ENCODE data around the gene NR2F6.

Gene NR2F6

GRCh38 chr19:17263712-17264640, 18.3 kb upstream of the NR2F6 start:
- no peak for DNase-seq

- DNase-seq: no peak
Measured at GRCh38 chr19:17262557-17262956, 16.8 kb upstream of the NR2F6 start.

- peak; percentile 92 for DNase-seq
Measured at GRCh38 chr19:17260842-17261325, 15.2 kb upstream of the NR2F6 start.

GRCh38 chr19:17259934-17260333, 14.2 kb upstream of the NR2F6 start:
- no peak for DNase-seq

- DNase-seq: no peak
Measured at GRCh38 chr19:17259118-17259780, 13.5 kb upstream of the NR2F6 start.

GRCh38 chr19:17256130-17256529, 10.4 kb upstream of the NR2F6 start:
- no peak for DNase-seq

GRCh38 chr19:17255150-17255621, 9.5 kb upstream of the NR2F6 start:
- no peak for DNase-seq

- no peak for DNase-seq
Measured at GRCh38 chr19:17254636-17255035, 8.9 kb upstream of the NR2F6 start.

- DNase-seq: no peak
Measured at GRCh38 chr19:17249887-17250548, 4.3 kb upstream of the NR2F6 start.

GRCh38 chr19:17248011-17248776, 2.5 kb upstream of the NR2F6 start:
- no peak for DNase-seq

- no peak for DNase-seq
Measured at GRCh38 chr19:17246681-17247425, 1.1 kb upstream of the NR2F6 start.

GRCh38 chr19:17244618-17245534, 843 bp downstream of the NR2F6 start:
- no peak for DNase-seq

- DNase-seq: no peak
Measured at GRCh38 chr19:17243830-17244617, 1.7 kb downstream of the NR2F6 start.

- no peak for DNase-seq
Measured at GRCh38 chr19:17243211-17243829, 2.4 kb downstream of the NR2F6 start.

- DNase-seq: no peak
Measured at GRCh38 chr19:17242431-17243208, 3.1 kb downstream of the NR2F6 start.

- no peak for DNase-seq
Measured at GRCh38 chr19:17240826-17241399, 4.8 kb downstream of the NR2F6 start.

GRCh38 chr19:17240062-17240752, 5.5 kb downstream of the NR2F6 start:
- DNase-seq: no peak

Data from T-helper 9 cell (primary cell).